GM18526 (cell line): ENCODE measurements around the gene CEMIP2.

ENCODE experiments used
- POLR2A ChIP-seq: IDR thresholded peaks from 3 replicates; pipeline ENCODE4 v1.6.1; 2011; ENCODE audit not compliant: insufficient read length; ENCODE audit errors: extremely low read depth

CEMIP2 gene

GRCh38 chr9:71637926-71638325 lies 130.4 kb downstream of the CEMIP2 start:
- TF ChIP-seq POLR2A: no peak

DNA sequence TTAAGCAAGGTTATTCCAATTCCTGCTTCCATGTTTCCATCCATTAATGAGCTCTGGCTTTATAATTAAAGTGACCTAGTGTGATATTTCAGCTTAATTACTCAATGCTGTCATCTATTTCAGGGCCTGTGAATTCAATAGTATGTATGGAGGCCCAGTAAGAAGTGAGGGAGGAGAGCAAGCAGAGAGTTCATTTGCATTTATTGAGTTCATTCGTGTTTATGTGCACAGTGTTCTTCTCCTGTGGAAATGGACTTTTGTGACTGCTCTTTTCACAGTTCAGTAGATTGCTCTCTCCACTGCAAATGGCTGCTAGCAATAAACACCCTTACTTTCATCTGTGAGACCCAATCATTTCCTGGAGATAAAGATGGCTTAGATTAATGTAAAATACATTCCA lies 130.9 kb downstream of the CEMIP2 start:
- no peak for TF ChIP-seq POLR2A

DNA sequence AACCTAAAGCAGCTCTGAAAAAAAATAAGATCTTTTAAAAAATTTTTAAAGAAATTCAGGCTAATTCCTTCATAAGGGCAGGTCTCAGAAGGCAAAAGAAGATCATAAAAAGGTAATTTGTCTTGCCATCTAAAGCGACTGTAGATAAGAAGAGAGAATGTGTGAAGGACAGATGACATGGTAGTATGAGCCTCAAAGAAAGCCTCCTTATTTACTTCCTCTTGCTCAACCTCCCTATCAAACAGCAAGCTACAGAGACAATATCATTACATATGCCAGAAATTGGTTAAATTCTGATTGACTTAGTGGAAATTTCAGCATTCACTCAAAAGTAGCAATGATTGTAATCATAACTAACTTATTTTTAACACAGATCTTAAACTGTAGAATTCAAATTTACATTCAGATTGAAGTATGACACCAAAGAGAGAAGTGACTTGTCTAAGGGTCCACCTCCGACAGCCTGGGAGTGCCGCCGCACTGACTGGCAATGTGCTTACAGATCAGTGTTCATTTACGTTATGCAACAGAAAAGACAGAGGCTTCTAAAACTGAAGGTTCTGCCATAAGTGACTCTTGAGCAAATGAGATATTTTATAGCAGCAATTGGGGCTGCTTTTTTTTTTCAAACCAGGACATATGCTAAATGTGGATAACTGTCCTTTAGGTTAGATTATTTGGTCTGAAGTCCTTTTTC lies 132.0 kb downstream of the CEMIP2 start:
- no peak for TF ChIP-seq POLR2A

DNA sequence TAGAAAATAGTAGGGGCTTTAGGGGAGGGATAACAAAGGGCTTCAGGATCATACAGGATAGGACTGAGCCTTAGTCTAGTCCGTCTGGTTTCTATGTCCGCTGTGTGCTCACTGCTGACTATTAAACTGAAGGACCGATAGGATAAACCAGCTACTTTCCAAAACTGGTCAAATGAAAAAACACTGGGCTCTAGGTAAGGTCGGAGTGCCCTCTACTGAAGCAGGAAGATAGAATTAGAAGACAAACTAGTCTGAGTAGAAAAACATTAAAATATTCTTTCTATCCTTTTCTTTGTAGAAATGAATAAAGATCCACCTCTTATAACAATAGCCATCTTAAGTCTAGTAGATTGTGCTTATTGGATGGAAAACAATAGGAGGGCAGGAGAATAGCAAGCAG lies 133.6 kb downstream of the CEMIP2 start:
- no peak for TF ChIP-seq POLR2A
